Forelimb muscle (tissue), 1 donor: ENCODE data around the gene CEND1. TPM values are rescaled to one million over a fixed set of nuclear protein-coding genes. Genes with fewer than 3 reads are reported as not detected.

Experiments used
- DNase-seq: peaks from one replicate; pipeline ENCODE4 v3.0.0-alpha.2; 2013; ENCODE audit warnings: low read depth
- polyA plus RNA-seq: library from polyadenylated mRNA; unstranded; fragments of 120-200 nt; gene quantifications from one replicate; pipeline ENCODE4 v1.2.1, GENCODE V29; 2013; ENCODE audit not compliant: insufficient read length

Gene CEND1
- polyA plus RNA-seq, 1 donor: 0.70 TPM

DNA sequence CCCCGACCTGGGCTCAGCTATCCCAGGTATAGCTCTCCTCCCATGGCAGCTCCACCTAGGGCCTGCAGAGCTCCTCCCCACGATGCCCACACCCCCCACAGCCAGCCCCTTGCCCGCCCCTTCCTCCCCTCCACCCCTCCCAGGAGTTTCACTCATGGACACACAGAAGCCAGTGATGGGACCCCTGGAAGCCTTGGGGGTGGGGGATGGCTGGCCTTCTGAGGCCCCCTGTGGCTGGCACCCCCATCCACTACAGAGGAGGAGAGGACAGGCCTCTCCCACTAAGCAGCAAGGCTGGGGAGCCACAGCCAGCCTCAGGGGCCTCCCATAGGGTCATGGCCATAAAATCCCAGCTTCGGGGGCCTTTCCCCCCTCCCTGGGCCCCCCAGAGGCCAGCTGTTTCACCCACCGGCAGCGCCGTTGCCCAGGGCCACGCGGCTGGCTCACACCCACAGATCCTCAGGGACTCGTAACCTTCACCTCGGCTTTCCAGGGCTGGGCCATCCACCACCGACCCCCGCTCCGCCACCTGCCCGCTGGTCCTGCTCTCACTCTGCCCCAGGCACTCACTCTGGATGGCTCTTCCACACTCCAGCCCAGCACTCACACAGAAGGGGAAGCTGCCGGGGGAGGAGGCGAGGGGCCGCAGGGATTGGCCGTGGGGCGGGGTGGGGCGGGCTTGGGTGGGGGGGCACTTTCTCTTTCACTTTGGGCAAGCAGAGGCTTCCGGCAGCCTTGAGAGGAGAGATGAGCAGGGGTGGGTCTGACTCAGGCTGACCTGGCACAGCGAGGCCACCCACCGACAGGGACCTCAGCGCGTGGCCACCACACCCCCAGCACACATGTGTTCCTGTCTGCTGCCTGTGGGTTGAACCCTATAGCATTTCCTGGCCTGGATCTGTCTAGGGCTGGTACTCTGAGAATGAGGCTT is 6.0 kb upstream of the CEND1 start:
- no peak for DNase-seq

DNA sequence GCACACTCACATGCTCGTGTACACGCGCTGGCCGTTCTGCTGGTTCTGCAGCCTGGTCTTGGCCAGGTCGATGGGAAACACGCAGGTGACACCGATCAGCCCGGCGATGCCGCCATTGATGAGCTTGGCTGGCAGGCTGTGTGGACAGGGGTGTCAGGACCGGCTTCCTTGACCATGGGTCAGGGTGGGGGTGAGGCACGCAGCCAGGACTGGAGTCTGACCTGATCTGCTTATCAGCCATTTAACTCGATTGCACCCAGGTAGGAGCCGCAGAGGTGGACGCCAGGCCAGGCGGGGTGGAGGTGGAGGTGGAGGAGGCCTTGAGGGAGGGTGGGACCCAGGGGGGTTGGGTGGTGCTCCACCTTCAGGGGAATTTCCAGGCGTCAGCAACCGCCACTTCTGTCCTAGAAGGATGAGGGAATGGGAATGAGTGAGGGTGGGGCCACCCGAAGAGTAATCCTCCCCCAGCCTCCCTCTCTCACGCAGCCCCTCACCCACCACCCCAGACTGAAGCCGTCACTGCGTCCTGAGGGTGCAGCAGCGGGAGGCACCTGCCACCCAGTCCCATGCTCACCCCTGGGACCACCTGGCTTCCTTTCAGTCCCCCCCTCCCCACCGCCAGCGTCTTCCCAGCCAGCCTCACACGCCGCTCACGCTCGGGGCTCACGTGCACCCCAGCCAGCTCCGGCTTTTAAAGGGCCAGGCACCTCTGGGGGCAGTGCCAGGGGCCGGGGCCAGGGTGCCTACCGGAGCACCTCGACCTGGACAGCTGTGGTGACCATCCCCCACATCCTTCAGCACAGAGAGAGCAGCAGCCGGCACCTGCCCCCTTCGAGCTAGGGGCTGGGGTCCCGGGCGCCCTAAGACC is 5.1 kb upstream of the CEND1 start:
- DNase-seq: no peak

DNA sequence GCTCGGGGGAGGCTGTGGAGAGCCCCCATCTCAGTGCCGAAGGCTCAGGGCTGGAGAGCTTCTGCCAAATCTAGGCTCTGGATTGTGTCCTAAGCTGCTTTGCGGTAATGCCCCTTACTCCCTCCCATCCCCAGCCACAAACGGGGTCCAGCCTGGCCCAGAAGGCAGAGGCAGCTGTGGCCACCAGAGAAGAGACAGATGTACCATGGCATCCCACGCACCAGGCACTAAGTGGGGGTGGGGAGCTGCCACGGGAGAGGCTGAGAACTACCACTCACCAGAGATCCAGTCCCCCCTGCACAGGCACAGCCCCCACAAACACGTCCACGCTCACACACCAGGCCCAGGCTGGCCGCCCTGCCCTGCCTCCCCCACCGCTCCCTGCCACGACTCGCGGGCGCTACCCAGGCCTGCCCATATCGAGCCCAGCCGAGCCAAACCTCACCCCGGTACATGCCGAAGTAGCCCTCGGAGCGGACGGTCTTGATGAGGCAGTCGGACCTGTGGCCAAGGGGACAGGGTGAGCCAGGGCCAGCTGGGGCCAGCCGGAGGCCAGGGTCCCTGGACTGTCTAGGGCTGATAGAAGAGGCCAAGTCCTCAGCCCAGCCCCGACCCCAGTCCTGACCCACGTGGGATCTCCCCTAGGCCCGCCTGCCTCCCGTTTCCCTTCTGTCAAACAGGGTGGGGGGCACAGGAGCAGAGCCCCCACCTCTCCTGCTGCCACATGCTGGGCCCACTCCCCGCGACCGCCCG is 4.3 kb upstream of the CEND1 start:
- DNase-seq: no peak

DNA sequence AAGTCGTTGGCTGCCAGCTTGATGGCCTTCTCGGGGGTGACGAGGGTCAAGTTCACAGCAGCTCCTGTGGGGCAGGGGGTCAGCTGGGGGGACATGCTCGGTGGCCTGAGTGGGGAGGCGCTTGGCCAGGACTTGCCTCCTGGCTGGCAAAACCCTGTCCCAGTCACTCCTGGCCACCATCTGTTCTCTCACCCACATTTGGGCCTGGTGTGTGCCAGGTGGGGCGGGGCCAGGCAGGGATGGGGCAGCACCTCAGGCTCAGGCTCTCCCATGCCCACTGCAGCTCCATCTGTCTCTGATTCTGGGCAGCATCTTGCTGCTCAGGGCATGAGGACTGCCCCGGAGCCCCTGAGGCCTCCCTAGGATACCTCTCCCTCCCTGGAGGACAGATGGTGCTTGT is 3.7 kb upstream of the CEND1 start:
- DNase-seq: no peak

DNA sequence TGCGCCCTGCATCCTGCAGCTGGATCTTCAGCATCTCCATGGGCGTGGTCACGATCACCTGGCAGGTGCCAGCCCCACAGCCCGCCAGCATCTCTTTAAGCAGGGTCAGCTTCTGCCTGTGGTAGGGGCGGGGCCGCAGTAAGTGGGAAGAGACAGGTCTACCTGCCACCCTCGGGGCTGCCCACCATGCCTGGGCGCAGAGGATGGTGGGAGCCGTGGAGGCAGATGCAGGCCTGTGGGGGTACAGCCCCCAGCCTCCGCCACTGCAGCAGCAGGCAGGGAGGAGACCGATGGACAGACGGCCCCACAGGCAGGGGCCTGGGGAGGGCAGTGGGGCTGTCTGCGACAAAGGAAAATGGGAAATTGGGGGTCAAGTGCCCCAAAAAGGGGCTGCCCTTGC is 3.0 kb upstream of the CEND1 start:
- no peak for DNase-seq

DNA sequence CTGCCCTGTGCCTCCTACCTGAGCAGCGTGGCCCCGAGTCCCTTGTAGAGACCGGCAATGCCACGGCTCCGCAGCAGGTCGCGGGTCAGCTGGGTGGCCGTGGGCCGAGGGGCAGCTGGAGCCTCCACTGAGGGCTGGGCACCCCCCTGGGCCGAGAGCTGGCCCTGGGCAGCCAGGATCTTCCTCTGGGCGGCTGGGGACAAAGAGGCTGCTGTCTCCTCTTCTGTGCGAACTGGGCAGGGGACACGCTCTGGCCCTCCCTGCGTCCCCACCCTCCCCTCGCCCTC is 2.6 kb upstream of the CEND1 start:
- no peak for DNase-seq

DNA sequence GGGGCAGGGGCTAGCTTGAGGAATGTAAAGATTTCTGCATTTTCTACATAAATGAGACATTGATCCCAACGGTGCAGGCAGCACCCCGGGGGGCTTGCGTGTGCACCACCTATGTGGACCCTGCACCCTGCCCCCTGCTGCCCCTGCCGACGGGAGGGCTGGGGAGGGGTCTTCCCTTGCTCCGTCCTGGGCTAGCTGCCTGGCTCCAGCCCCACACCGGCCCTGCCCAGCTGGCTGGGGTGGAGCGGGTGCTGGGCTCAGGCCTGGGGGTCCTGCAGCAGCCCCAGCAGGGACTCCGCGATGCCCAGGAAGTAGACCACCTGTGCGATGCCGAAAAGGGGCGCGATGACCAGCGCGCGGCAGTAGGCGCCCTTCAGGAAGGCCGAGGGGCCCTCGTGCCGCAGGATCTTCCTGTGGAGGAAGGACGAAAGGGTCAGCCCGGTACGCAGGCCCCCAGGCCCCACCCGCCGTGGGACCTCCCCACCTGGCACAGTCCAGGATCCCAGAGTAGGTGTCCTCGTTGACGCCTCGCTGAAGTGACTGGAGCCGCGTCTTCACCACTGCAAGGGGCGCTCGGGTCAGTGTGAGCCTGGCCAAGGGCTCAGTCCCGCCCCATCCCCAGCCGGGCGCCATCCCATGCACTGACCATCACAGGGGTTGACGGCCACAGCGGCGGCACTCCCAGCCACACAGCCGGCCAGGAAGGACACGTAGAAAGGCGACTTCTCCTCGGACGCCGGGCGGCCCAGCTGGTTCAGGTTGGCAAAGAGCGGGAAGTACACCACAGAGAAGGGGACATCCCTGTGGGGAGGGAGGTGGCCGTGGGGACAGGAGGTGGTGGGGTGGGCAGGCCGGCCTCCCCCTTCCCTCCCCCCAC is 2.0 kb upstream of the CEND1 start:
- no peak for DNase-seq

DNA sequence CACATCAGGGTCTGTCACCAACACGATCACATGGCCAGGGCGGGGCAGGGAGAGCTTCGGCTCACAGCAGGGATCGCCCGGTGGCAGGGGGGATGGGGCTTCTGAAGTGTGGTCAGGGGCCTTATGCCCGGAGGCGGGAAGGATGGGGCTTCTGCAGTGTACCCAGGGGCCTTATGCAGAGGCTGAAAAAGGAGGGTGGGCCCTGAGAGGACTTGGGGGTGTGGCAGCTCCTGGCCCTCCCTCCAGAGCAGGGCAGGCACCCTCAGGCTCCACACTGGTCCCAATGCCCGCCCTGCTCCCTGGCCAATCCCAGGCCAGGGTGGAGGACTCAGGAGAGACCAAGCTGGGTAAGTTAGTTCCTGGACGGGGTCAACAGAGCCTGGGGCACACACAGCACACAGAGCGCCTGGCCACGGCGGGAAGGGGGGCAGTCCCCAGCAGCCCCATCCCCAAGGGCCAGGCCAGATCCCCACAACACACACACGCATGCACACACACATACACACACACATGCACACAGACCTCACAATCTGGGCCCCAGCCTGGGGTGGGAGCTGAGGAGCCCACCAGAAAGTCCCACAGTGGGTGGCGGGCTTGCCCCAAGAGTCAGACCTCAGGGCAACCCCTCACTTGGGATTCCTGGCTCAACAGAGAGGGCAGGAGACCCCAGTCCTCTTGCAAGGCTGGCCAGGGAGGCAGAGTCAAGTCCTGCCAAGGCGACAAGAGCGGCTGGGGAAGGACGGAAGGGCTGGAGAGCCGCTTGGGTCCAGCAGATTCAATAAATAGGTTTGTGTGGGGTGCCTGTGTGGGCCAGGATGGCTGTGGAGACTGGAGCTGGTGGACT is 1.1 kb upstream of the CEND1 start:
- DNase-seq: no peak

DNA sequence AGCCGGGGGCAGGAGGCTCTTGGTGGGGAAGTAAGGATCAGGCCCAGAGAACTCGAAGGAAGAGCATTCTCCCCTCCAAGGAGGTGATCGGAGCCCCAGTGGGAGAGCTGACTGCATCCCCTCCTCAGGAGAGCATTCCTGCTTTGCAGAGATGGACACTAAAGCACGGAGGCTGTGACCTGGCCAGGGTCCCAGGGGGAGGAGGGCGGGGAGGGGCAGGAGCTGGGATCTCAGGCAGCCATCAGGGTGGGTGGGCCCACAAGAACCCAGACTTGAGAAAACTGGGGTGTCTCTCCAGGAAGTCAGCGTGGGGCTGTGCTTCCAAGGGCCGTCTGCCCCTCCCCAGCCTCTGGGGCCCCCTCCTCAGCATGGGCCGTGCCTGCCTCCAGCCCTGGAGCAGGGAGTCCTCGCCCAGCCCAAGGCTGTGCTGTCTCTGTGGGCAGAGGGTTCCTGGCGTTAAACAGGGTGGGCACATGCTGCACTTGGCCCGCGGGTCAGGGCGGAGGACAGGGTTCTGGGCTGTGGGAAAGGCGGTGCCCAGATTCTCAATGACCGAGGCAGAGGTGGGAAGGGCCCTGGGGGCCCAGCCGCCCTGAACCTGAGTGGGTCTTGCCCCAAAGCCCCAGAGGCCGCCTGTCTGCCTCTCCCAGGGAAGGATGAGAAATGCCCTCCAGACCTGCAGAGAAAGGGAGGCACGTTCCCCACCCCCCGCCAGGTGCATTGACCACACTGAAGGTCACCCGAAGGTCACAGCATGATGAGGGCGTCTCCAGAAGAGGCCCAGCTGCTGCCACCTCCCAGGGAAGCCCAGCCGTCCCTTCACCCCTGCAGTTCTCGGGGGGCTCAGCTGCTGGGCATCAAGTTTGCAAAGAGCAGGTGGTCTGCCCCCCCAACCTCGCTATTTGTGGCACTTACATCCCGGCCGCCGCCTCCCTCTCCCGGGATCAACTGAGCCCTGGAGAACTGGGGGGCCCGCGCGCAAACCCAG is 643 bp downstream of the CEND1 start:
- no peak for DNase-seq

DNA sequence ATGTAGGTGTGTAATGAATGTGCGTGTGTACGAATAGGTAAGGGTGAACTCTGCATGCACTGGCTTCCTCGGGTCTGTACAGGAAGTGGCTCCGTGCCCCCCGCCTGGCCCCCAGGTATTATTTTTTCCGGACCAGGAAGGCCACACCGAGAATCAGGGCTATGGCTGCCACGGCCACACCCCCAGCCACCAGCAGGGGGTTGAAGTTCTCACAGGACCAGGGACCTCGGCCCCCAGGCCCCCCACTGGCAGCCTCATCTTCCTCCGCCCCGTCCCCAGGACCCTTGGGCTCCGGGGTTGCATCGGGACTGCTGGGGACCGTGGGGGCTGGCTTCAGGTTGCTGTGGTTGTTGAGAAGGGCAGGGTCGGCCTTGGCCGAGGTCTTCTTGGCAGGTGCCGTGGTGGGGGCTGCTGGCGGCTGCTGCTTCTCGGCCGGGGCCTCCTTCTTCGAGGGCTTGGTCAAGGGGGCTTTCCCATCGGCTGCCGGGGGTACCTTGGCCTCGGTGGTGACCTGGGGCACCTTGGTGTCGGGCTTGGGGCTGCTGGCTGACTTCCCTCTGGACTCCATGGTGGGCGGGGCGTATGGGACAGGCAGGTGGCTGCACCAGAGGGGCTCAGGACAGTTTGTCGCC is 1.8 kb downstream of the CEND1 start:
- no peak for DNase-seq

DNA sequence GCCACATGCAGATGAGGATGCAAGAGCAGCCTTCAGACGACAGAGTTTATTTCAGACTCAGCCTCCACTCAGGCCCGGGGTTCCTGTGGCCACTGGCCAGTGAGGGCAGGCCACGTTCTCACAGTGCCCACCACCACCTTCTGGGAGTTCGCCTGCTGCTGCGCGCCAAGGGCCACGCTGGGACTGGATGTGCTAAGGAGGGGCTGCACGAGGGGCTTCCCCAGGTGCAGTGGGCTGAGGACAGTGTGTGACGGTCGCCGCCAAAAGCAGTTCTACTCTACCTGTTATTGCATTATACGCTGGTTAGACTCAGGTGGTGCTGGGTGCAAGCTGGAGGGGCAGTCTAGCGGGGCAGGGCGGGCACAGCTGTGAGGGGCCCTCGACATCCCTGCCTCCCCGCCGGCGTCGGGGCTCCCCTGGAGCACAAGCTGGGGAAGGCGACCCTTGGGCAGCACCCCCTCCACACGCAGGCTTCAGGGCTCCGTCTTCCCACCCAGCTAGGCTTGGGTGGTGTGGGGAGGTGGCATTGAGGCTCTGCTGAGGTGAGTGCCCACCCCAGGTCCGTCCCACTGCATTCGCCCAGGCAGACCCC is 2.7 kb downstream of the CEND1 start:
- no peak for DNase-seq

DNA sequence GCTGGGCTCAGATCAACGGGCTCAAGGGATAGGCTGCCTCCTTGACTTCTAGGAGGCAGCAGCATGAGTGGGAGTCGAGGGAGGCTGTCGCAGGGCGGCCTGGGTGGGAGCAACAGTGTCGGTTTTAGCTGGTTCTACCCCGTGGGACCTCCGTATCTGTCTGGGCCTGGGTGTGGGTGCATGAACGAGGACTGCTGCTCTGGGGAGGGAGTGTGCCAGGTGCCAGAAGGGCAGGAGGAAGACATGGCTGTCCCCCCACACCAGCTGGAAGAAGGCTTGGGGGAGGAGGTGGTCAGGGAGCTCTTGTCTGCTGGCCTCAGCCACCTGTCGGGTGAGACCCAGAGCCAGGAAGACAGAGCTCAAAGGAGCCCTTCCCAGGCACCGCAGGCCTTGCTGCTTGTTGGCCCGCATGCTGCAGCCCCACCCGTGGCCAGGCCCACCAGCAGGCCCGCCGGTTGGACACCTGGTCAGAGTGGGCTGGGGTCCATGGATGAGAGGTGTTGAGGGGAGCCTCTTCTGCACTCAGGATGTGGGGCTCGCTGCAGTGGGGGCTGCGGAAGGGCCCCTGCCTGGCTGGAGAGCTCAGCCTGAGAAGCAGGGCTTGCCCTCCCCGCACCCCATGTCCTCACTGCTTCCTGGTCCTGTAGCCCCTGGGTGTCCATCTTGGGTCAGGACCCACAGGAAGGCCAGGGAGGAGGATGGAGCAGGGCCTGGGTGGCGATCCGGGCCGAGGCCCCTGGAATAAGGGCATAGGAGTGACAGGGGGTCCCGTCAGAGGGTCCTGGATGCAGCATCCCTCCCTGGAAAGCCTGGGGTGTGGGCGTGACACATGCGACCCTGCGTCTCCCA is 3.4 kb downstream of the CEND1 start:
- no peak for DNase-seq

DNA sequence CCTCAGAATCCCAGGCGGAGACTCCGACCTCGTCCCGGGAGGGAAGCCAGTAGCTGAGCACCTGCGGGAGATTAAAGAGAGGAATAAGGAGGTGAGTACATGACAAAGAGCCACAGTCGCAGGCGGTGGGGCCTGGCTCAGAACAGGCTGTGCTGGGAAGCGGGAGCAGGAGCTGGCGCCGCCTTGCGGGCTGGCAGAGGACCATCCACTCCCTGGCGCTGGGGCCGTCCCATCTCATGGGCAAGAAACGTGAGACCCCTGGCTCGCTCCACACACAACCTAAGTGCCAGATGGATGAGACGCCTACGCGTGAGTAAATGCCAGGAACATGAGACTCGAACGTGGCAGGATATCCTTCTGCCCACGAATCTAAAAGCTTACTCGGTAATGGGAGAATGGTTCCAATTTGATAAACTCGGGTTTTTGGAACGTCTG is 6.3 kb downstream of the CEND1 start:
- no peak for DNase-seq

DNA sequence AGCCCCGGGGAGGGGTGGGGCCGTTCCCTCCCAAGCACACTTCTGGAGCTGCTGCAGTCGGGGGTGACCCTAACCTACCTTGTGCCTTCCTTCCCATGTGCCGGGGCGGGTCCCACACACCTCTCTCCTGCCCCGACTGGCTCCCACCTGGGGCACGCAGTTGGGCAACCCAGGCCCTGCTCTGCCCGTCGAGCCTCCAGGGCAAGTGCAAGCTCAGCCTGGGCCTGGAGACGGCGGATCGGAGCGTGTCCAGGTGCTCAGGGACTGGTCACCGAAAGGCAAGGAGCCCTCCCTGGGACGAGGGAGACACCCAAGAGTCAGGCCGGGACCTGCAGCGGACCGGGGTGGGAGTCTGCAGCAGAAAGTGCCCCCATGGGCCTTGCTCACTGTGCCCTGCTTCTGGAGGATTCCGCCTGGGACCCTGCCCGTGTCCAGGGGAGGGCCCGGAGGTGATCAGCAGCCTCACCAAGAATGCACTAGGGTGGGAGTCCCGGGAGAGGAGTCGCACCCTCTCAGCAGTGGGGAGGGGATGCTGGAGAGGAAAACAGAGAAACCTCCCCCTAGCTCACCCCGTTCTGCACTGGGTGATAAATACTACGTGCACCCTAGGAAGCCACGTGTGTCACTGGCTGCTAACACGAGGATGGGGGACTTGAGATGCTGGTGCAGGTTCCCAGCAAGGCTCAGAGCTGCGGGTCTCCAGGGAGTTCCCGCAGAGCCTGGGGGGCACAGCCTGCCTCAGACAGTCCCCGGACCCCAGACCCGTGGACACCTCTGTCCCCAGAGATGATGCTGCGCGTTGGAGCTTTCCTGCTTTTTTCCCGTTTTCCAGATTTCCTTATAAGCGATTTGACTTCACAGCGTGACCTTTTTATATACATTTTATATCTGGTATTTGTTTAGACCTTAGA is 7.4 kb downstream of the CEND1 start:
- no peak for DNase-seq

DNA sequence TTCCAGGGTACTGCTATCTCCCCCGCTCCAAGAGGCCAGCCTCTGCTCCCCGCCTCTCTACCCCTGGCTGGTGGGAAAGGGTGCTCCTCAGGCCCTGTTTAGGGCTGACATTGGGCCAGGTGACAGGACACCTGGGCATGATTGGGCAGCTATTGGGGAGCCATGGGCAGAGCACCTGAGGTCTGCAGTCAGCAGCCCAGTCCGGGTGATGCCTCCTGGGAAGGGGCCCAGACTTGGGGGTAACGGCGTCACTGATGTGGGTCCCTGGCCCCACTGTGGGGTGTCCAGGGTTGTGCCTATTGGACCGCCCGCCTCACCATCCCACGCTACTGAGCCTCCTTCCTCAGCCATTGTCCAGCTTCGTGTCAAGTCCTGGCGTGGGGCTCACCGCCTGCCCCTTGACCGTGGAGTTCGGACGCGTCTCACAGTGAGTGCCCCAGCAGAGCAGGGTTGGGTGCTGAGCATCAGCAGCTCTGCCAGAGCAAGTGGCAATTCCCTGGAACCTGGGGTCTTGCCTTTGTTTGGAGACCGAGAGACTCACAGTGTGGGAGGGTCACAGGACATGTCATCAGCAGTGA is 9.8 kb downstream of the CEND1 start:
- no peak for DNase-seq
